SK-N-SH treated with all-trans-retinoic acid at 6 μM for 48 hours (cell line): ENCODE measurements around the gene AEBP2.

Experiments
- CSDC2 ChIP-seq: fragments of 250-450 bp; sonication (Bioruptor Pico); IDR thresholded peaks from 2 replicates; pipeline ENCODE4 v1.5.0; 2020; ENCODE audit warnings: mild to moderate bottlenecking, moderate library complexity
- GLIS3 ChIP-seq: fragments of 250-450 bp; sonication (Bioruptor Pico); IDR thresholded peaks from 2 replicates; pipeline ENCODE4 v1.5.0; 2020; ENCODE audit warnings: mild to moderate bottlenecking, moderate library complexity
- PPARA ChIP-seq: fragments of 250-450 bp; sonication (Bioruptor Pico); IDR thresholded peaks from 2 replicates; pipeline ENCODE4 v1.5.0; 2020; ENCODE audit warnings: mild to moderate bottlenecking, borderline replicate concordance
- ZFP3 ChIP-seq: fragments of 250-450 bp; sonication (Bioruptor Pico); IDR thresholded peaks from 2 replicates; pipeline ENCODE4 v1.5.0; 2020; ENCODE audit warnings: mild to moderate bottlenecking, moderate library complexity
- ZFP30 ChIP-seq: fragments of 450-650 bp; formaldehyde crosslinking; IDR thresholded peaks from 2 replicates; pipeline ENCODE4 v1.5.0; 2022; ENCODE audit warnings: mild to moderate bottlenecking, moderate library complexity
- ZNF565 ChIP-seq: fragments of 450-650 bp; formaldehyde crosslinking; conservative IDR thresholded peaks from 2 replicates; pipeline ENCODE4 v1.5.0; 2020; ENCODE audit warnings: low read depth, mild to moderate bottlenecking, moderate library complexity
- TF ChIP-seq, protein P1 (sequence below): fragments of 250-450 bp; sonication (Bioruptor Pico); IDR thresholded peaks from 2 replicates; pipeline ENCODE4 v1.8.0; 2020; ENCODE audit warnings: mild to moderate bottlenecking, moderate library complexity, borderline replicate concordance

DNA sequence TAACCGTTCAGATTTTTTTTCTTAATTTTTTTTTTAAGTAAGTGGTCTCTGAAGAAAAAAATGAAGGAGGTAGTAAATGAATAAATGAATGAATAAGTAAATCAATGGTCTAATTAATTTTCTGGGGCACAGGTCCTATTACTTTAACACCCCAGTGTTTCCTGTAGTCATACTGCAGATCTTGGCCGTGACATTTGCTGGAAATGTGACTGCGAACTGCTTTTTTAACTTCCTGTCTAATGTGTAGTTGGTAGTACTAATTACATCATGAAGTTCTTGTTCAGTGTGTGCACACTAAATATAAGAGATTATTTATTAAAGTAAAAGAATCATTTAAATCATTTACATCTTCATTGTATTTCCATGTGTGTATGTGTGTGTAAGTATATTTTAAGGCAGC is 45.4 kb downstream of the AEBP2 start:
- no peak for TF ChIP-seq GLIS3 (CRISPR knock-in tag)
- no peak for TF ChIP-seq PPARA (CRISPR knock-in tag)
- no peak for TF ChIP-seq CSDC2 (CRISPR knock-in tag)
- TF ChIP-seq ZFP30 (CRISPR knock-in tag), result no peak
- TF ChIP-seq ZFP3 (CRISPR knock-in tag), result no peak
- TF ChIP-seq, protein P1, sequence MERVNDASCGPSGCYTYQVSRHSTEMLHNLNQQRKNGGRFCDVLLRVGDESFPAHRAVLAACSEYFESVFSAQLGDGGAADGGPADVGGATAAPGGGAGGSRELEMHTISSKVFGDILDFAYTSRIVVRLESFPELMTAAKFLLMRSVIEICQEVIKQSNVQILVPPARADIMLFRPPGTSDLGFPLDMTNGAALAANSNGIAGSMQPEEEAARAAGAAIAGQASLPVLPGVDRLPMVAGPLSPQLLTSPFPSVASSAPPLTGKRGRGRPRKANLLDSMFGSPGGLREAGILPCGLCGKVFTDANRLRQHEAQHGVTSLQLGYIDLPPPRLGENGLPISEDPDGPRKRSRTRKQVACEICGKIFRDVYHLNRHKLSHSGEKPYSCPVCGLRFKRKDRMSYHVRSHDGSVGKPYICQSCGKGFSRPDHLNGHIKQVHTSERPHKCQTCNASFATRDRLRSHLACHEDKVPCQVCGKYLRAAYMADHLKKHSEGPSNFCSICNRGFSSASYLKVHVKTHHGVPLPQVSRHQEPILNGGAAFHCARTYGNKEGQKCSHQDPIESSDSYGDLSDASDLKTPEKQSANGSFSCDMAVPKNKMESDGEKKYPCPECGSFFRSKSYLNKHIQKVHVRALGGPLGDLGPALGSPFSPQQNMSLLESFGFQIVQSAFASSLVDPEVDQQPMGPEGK (CRISPR knock-in tag), result no peak
- TF ChIP-seq ZNF565 (CRISPR knock-in tag), result no peak
